HCT116 (cell line): ENCODE results near the gene KLK11. TPM values are rescaled to one million over a fixed set of nuclear protein-coding genes. Genes with fewer than 3 reads are reported as not detected.

Experiments
- ATAC-seq: fragments of 200-7000 bp; cut with Tn5 transposase; 2 replicates; pipeline ENCODE4 v1.9.1; 2020; ENCODE audit warnings: mild to moderate bottlenecking, moderate library complexity
- BruUV-seq: library from RNA; stranded (reverse); fragments of 400-500 nt; replicated peaks from 2 replicates; lab custom pipeline; 2021; lab: Mats Ljungman, UMichigan
- CTCF ChIA-PET: fragments of 300-600 bp; sonication (Branson Sonifier 250); formaldehyde crosslinking; loops from one replicate; lab custom pipeline; 2021; ENCODE audit warnings: antibody characterized with exemption; lab: Charles Lee
- POLR2A ChIA-PET: fragments of 300-600, 350-600 bp; sonication (Branson Sonifier 250); formaldehyde crosslinking; loops from one replicate; lab custom pipeline; 2021; ENCODE audit warnings: antibody characterized with exemption; lab: Charles Lee
- RAD21 ChIA-PET, 2 experiments: fragments of 300-600 bp; sonication (Branson Sonifier 250); formaldehyde crosslinking; loops; one replicate each; lab custom pipeline; 2023; ENCODE audit warnings: low total read pairs in 2 of 2; ENCODE audit not compliant: uncharacterized antibody in 2 of 2, unreplicated experiment in 2 of 2, low non-redundant PET in 1 of 2; lab: Charles Lee
- DNase-seq: peaks from one replicate; pipeline ENCODE4 v3.0.0-alpha.2; 2010; ENCODE audit warnings: low read depth, low spot score
- H2AFZ ChIP-seq: fragments of 200-600 bp; shearing (Covaris generic), sonication (generic); 2 replicates; pipeline ENCODE4 v1.6.1; 2017; ENCODE audit warnings: low read depth, mixed run types, mixed read lengths, antibody characterized with exemption, low read length; ENCODE audit not compliant: poor library complexity, severe bottlenecking
- H3K27ac ChIP-seq: 2 replicates; pipeline ENCODE4 v1.5.1; 2012; ENCODE audit warnings: low read depth, low read length
- H3K27me3 ChIP-seq: fragments of 200-600 bp; sonication (generic); 2 replicates; pipeline ENCODE4 v1.6.1; 2016; ENCODE audit warnings: mixed run types, low read length, mixed read lengths; ENCODE audit not compliant: insufficient read depth
- H3K36me3 ChIP-seq, 2 experiments: fragments of 200-500 bp in 1 of 2; fragments of 200-600 bp in 1 of 2; sonication (Bioruptor generic) in 1 of 2; sonication (generic) in 1 of 2; 2 replicates each; pipeline versions ENCODE4 v1.5.1 to v1.6.1; 2014 to 2016; ENCODE audit warnings: low read length in 2 of 2, inconsistent platforms in 1 of 2, mixed read lengths in 1 of 2, mixed run types in 1 of 2; ENCODE audit not compliant: insufficient read depth in 2 of 2, control insufficient read depth in 1 of 2
- H3K4me1 ChIP-seq, 2 experiments: fragments of 200-600 bp in 1 of 2; sonication (generic) in 1 of 2; 2 replicates each; pipeline versions ENCODE4 v1.5.1 to v1.6.1; 2012 to 2017; ENCODE audit warnings: low read length in 2 of 2, inconsistent platforms in 1 of 2, mild to moderate bottlenecking in 1 of 2, mixed read lengths in 1 of 2, mixed run types in 1 of 2, moderate library complexity in 1 of 2; ENCODE audit not compliant: insufficient read depth in 2 of 2, control insufficient read depth in 1 of 2
- H3K4me2 ChIP-seq: fragments of 200-600 bp; sonication (generic); 2 replicates; pipeline ENCODE4 v1.6.1; 2017; ENCODE audit warnings: mixed run types, low read length, mixed read lengths
- H3K4me3 ChIP-seq, 2 experiments: fragments of 200-600 bp in 1 of 2; sonication (generic) in 1 of 2; replicated peaks in 1 of 2; 2 replicates each; pipeline ENCODE4 v1.5.1; 2011 to 2016; ENCODE audit warnings: low read length in 2 of 2, control low read depth in 1 of 2, low read depth in 1 of 2, mild to moderate bottlenecking in 1 of 2, mixed read lengths in 1 of 2, mixed run types in 1 of 2
- H3K79me2 ChIP-seq: fragments of 200-600 bp; sonication (generic); 2 replicates; pipeline ENCODE4 v1.6.1; 2017; ENCODE audit warnings: mild to moderate bottlenecking, mixed run types, low read length, moderate library complexity, mixed read lengths; ENCODE audit not compliant: insufficient read depth
- H3K9ac ChIP-seq: fragments of 200-600 bp; sonication (generic); 2 replicates; pipeline ENCODE4 v1.6.1; 2016; ENCODE audit warnings: low read length, mixed read lengths
- H3K9me2 ChIP-seq: fragments of 200-600 bp; sonication (generic), shearing (Covaris generic); 2 replicates; pipeline ENCODE4 v1.6.1; 2017; ENCODE audit warnings: mixed run types, mild to moderate bottlenecking, moderate library complexity; ENCODE audit not compliant: insufficient read depth
- H3K9me3 ChIP-seq, 2 experiments: fragments of 200-500 bp in 1 of 2; fragments of 200-600 bp in 1 of 2; sonication (Bioruptor generic) in 1 of 2; sonication (generic) in 1 of 2; 2 replicates each; pipeline ENCODE4 v1.6.1; 2014 to 2017; ENCODE audit warnings: low read length in 2 of 2, mixed read lengths in 2 of 2, inconsistent platforms in 1 of 2, low read depth in 1 of 2, mild to moderate bottlenecking in 1 of 2, mixed run types in 1 of 2, moderate library complexity in 1 of 2; ENCODE audit not compliant: control insufficient read depth in 1 of 2, insufficient read depth in 1 of 2
- H4K20me1 ChIP-seq: fragments of 200-600 bp; sonication (generic), shearing (Covaris generic); 2 replicates; pipeline ENCODE4 v1.6.1; 2017; ENCODE audit warnings: mixed run types, mild to moderate bottlenecking, moderate library complexity; ENCODE audit not compliant: insufficient read depth
- CBX3 ChIP-seq: IDR thresholded peaks from 2 replicates; pipeline ENCODE4 v1.6.1; 2012; ENCODE audit warnings: low read depth
- CEBPB ChIP-seq: IDR thresholded peaks from 2 replicates; pipeline ENCODE4 v1.6.1; 2012; ENCODE audit warnings: low read depth
- ELF1 ChIP-seq: IDR thresholded peaks from 2 replicates; pipeline ENCODE4 v1.6.1; 2012; ENCODE audit warnings: low read depth, borderline replicate concordance
- EZH2 ChIP-seq: fragments of 200-600 bp; sonication (generic); IDR thresholded peaks from 2 replicates; pipeline ENCODE4 v1.6.1; 2017; ENCODE audit warnings: antibody characterized with exemption, mixed run types
- EZH2phosphoT487 ChIP-seq: fragments of 200-600 bp; IDR thresholded peaks from 2 replicates; pipeline ENCODE4 v1.6.1; 2018; ENCODE audit warnings: antibody characterized with exemption, borderline replicate concordance
- FOSL1 ChIP-seq: IDR thresholded peaks from 2 replicates; pipeline ENCODE4 v1.6.1; 2012; ENCODE audit warnings: low read depth
- JUND ChIP-seq: IDR thresholded peaks from 2 replicates; pipeline ENCODE4 v1.6.1; 2012
- MAX ChIP-seq: IDR thresholded peaks from 2 replicates; pipeline ENCODE4 v1.6.1; 2012
- POLR2AphosphoS5 ChIP-seq: IDR thresholded peaks from 2 replicates; pipeline ENCODE4 v1.6.1; 2011; ENCODE audit warnings: mild to moderate bottlenecking, low read depth, low read length, moderate library complexity
- SRF ChIP-seq: IDR thresholded peaks from 2 replicates; pipeline ENCODE4 v1.6.1; 2012; ENCODE audit warnings: low read depth
- TCF7L2 ChIP-seq: IDR thresholded peaks from 2 replicates; pipeline ENCODE4 v1.7.0; 2011; ENCODE audit warnings: borderline replicate concordance, inconsistent platforms; ENCODE audit not compliant: insufficient read depth, insufficient read length; ENCODE audit errors: extremely low read depth
- YY1 ChIP-seq: IDR thresholded peaks from 2 replicates; pipeline ENCODE4 v1.6.1; 2011; ENCODE audit warnings: low read length, low read depth, moderate library complexity, mild to moderate bottlenecking; ENCODE audit not compliant: insufficient replicate concordance; ENCODE audit errors: extremely low read depth
- ZBTB33 ChIP-seq: IDR thresholded peaks from 2 replicates; pipeline ENCODE4 v1.6.1; 2011; ENCODE audit warnings: mild to moderate bottlenecking, low read length, moderate library complexity; ENCODE audit not compliant: insufficient replicate concordance; ENCODE audit errors: extremely low read depth
- ZFX ChIP-seq: fragments of 450-650 bp; IDR thresholded peaks from 2 replicates; pipeline ENCODE4 v1.6.1; 2017
- ZNF274 ChIP-seq: fragments of 200-500 bp; sonication (Bioruptor generic); IDR thresholded peaks from 2 replicates; pipeline ENCODE4 v1.6.1; 2014; ENCODE audit warnings: mild to moderate bottlenecking, low read depth, low read length, inconsistent platforms
- intact Hi-C: fragments of 100-400 bp; cut with micrococcal nuclease; formaldehyde crosslinking; loops from 2 replicates; pipeline ENCODE4 v1.10.0; 2022
- total RNA-seq: library from RNA; stranded (reverse); gene quantifications from one replicate; pipeline ENCODE4 v1.2.1, GENCODE V29; 2021; ENCODE audit not compliant: unreplicated experiment
- TF ChIP-seq, protein P1 (sequence below), 3 experiments: fragments of 200-600 bp in 1 of 3; sonication (generic) in 1 of 3; IDR thresholded peaks in 2 of 3; conservative IDR thresholded peaks in 1 of 3; 2 replicates each; pipeline ENCODE4 v1.5.1; 2012 to 2017; ENCODE audit warnings: low read depth in 2 of 3, low read length in 2 of 3, antibody characterized with exemption in 1 of 3, borderline replicate concordance in 1 of 3, control low read depth in 1 of 3, mild to moderate bottlenecking in 1 of 3, mixed read lengths in 1 of 3, mixed run types in 1 of 3, moderate library complexity in 1 of 3; ENCODE audit not compliant: insufficient read depth in 1 of 3
- TF ChIP-seq, protein P2 (sequence below): IDR thresholded peaks from 2 replicates; pipeline ENCODE4 v1.6.1; 2012

The KLK11 gene
- total RNA-seq, 1 experiment from 2014 or later, result not detected

DNA sequence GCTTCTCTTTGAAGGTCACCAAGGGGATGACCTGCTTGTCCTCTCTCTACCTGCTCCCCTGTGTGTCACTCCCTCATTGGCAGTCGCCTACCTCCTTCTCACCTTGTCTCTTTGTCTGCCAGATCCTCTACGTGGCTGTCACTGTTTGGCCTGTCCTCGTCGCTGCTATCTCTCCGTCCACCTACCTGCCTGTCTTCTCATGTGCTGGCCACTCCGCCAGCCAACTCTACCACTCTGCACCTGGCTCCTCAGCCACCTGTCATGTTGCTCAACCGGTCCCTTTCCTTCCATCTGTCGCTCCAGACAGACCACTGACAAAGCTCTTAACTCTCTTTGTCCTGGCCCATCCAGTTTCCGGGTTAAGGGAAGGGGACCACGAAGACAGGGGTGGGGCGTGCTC lies 8.3 kb upstream of the KLK11 start, which contains the start of gene KLK12:
KLK12 (minus strand) TSS at position 299 of the 400 bp plus-strand sequence. CDS start 381 bp downstream, outside the sequence.
- CTCF ChIA-PET, result no interaction called here
- Histone ChIP-seq H3K4me3 (no peak within 1 kb of the TSS), H3K27ac (no peak within 1 kb of the TSS), H3K79me2 (no peaks in the 10 kb centered on the region), H3K4me2 (no peak within 1 kb of the TSS), H3K9me2 (no peaks in the 10 kb centered on the region), H4K20me1 (no peaks in the 10 kb centered on the region), H3K27me3 (no peaks in the 10 kb centered on the region), H3K36me3 (no peaks in the 10 kb centered on the region), H2AFZ (no peak within 1 kb of the TSS), H3K4me1 (no peaks in the 10 kb centered on the region), H3K9me3 (no peaks in the 10 kb centered on the region), H3K9ac (no peak within 1 kb of the TSS)
- RAD21 ChIA-PET, result no interaction called here
- no peak for TF ChIP-seq FOSL1
- TF ChIP-seq ZNF274, result no peak
- TF ChIP-seq EZH2, result no peak
- no peak for TF ChIP-seq POLR2AphosphoS5
- no peak for TF ChIP-seq ZBTB33
- TF ChIP-seq, protein P1, sequence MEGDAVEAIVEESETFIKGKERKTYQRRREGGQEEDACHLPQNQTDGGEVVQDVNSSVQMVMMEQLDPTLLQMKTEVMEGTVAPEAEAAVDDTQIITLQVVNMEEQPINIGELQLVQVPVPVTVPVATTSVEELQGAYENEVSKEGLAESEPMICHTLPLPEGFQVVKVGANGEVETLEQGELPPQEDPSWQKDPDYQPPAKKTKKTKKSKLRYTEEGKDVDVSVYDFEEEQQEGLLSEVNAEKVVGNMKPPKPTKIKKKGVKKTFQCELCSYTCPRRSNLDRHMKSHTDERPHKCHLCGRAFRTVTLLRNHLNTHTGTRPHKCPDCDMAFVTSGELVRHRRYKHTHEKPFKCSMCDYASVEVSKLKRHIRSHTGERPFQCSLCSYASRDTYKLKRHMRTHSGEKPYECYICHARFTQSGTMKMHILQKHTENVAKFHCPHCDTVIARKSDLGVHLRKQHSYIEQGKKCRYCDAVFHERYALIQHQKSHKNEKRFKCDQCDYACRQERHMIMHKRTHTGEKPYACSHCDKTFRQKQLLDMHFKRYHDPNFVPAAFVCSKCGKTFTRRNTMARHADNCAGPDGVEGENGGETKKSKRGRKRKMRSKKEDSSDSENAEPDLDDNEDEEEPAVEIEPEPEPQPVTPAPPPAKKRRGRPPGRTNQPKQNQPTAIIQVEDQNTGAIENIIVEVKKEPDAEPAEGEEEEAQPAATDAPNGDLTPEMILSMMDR (IDR thresholded peaks at IDR 0.05 in 2 of 3, conservative IDR thresholded peaks at IDR 0.05 in 1 of 3; ENCODE audit: borderline replicate concordance in 1 of 3, insufficient read depth in 1 of 3, low read depth in 2 of 3, low read length in 2 of 3), result no peak
- no peak for TF ChIP-seq YY1
- no peak for TF ChIP-seq ZFX
- no peak for TF ChIP-seq SRF
- no peak for TF ChIP-seq CBX3
- no peak for TF ChIP-seq CEBPB
- TF ChIP-seq ELF1, result no peak
- no peak for TF ChIP-seq TCF7L2
- TF ChIP-seq MAX, result no peak
- no peak for TF ChIP-seq JUND
- TF ChIP-seq EZH2phosphoT487, result no peak
- TF ChIP-seq, protein P2, sequence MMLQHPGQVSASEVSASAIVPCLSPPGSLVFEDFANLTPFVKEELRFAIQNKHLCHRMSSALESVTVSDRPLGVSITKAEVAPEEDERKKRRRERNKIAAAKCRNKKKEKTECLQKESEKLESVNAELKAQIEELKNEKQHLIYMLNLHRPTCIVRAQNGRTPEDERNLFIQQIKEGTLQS, result no peak
- intact Hi-C loops, result no loop called here
- BruUV-seq, result no TSS peak
- ATAC-seq, result no peak
- POLR2A ChIA-PET, result no interaction called here
- no peak for DNase-seq
